PC-3 (cell line): ENCODE results near the gene RSPRY1. TPM values are rescaled to one million over a fixed set of nuclear protein-coding genes. Genes with fewer than 3 reads are reported as not detected.

Experiments used
- ATAC-seq: fragments of 200-7000 bp; cut with Tn5 transposase; 2 replicates; pipeline ENCODE4 v1.9.1; 2020; ENCODE audit warnings: mild to moderate bottlenecking, moderate library complexity
- BruUV-seq: library from RNA; stranded (reverse); fragments of 400-500 nt; replicated peaks from 2 replicates; lab custom pipeline; 2021; lab: Mats Ljungman, UMichigan
- CTCF ChIA-PET: fragments of 300-600 bp; sonication (Branson Sonifier 250); formaldehyde crosslinking; loops from one replicate; lab custom pipeline; 2022; ENCODE audit warnings: antibody characterized with exemption; lab: Charles Lee
- POLR2A ChIA-PET: fragments of 300-600 bp; sonication (Branson Sonifier 250); formaldehyde crosslinking; loops from one replicate; lab custom pipeline; 2022; ENCODE audit warnings: antibody characterized with exemption; ENCODE audit not compliant: unreplicated experiment; lab: Charles Lee
- DNase-seq: peaks from one replicate; pipeline ENCODE4 v3.0.0-alpha.2; 2015
- H2AFZ ChIP-seq: fragments of 300-600 bp; sonication (generic); 2 replicates; pipeline ENCODE4 v1.6.0; 2016; ENCODE audit warnings: antibody characterized with exemption, low read length
- H3F3A ChIP-seq: fragments of 300-600 bp; sonication (generic); one replicate; pipeline ENCODE4 v1.6.0; 2017; ENCODE audit warnings: antibody characterized with exemption, low read length, control low read depth, mild to moderate bottlenecking; ENCODE audit not compliant: unreplicated experiment
- H3K27ac ChIP-seq: fragments of 300-600 bp; sonication (generic); 2 replicates; pipeline ENCODE4 v1.5.1; 2016; ENCODE audit warnings: mild to moderate bottlenecking, low read length
- H3K27me3 ChIP-seq: fragments of 300-600 bp; sonication (generic); 2 replicates; pipeline ENCODE4 v1.6.1; 2016; ENCODE audit warnings: low read length, mixed read lengths
- H3K36me3 ChIP-seq: fragments of 300-600 bp; sonication (generic); 2 replicates; pipeline ENCODE4 v1.6.1; 2016; ENCODE audit warnings: low read depth, mixed run types, low read length, mixed read lengths
- H3K4me1 ChIP-seq: fragments of 300-600 bp; sonication (generic); 2 replicates; pipeline ENCODE4 v1.5.1; 2016; ENCODE audit warnings: low read length; ENCODE audit not compliant: insufficient read depth
- H3K4me2 ChIP-seq: fragments of 300-600 bp; sonication (generic); 2 replicates; pipeline ENCODE4 v1.6.0; 2016; ENCODE audit warnings: low read length
- H3K4me3 ChIP-seq: fragments of 300-600 bp; sonication (generic); 2 replicates; pipeline ENCODE4 v1.5.1; 2016; ENCODE audit warnings: mild to moderate bottlenecking, low read length, mixed read lengths
- H3K79me2 ChIP-seq: fragments of 300-600 bp; sonication (generic); 2 replicates; pipeline ENCODE4 v1.6.1; 2017; ENCODE audit warnings: low read length, mixed read lengths
- H3K9ac ChIP-seq: fragments of 300-600 bp; sonication (generic); 2 replicates; pipeline ENCODE4 v1.6.0; 2016; ENCODE audit warnings: mild to moderate bottlenecking, low read length
- H3K9me2 ChIP-seq: fragments of 300-600 bp; sonication (generic); replicated peaks from 2 replicates; pipeline ENCODE4 v1.6.1; 2016; ENCODE audit warnings: mixed run types, low read length, mixed read lengths
- H3K9me3 ChIP-seq: fragments of 300-600 bp; sonication (generic); 2 replicates; pipeline ENCODE4 v1.6.1; 2016; ENCODE audit warnings: low read length, mixed read lengths
- H4K20me1 ChIP-seq: fragments of 300-600 bp; sonication (generic); 2 replicates; pipeline ENCODE4 v1.6.1; 2016; ENCODE audit warnings: low read length, mixed read lengths
- EZH2 ChIP-seq: fragments of 300-600 bp; sonication (generic); IDR thresholded peaks from one replicate; pipeline ENCODE4 v1.6.1; 2017; ENCODE audit warnings: antibody characterized with exemption, mild to moderate bottlenecking, low read length; ENCODE audit not compliant: unreplicated experiment
- EZH2phosphoT487 ChIP-seq: fragments of 300-600 bp; sonication (generic); IDR thresholded peaks from 2 replicates; pipeline ENCODE4 v1.6.1; 2018; ENCODE audit warnings: mild to moderate bottlenecking, antibody characterized with exemption, low read length, borderline replicate concordance
- intact Hi-C: fragments of 100-400 bp; cut with micrococcal nuclease; formaldehyde crosslinking; loops from 2 replicates; pipeline ENCODE4 v1.9.0; 2023
- total RNA-seq: library from RNA; depleted of rRNA; stranded (reverse); fragments of >200 nt; gene quantifications from 2 replicates; pipeline ENCODE4 v1.2.3, GENCODE V29; 2014
- TF ChIP-seq, protein P1 (sequence below): fragments of 300-600 bp; sonication (generic); conservative IDR thresholded peaks from 2 replicates; pipeline ENCODE4 v1.5.1; 2017; ENCODE audit warnings: antibody characterized with exemption, low read depth, mild to moderate bottlenecking, low read length

The RSPRY1 gene
- total RNA-seq, 1 experiment from 2014 or later: 17.5 TPM

GRCh38 chr16:57263541-57264351 is 77.6 kb downstream of the RSPRY1 start:
- Histone ChIP-seq H3K9me2 (no peaks in the 10 kb centered on the region), H3K27ac (no peak overlapping the region), H3K9me3 (no peaks in the 10 kb centered on the region), H3K4me2 (no peak overlapping the region), H4K20me1 (no peaks in the 10 kb centered on the region), H3K9ac (no peak overlapping the region), H3F3A (no peaks in the 10 kb centered on the region), H3K36me3 (no peaks in the 10 kb centered on the region), H2AFZ (no peak overlapping the region), H3K27me3 (no peaks in the 10 kb centered on the region), H3K4me3 (no peak overlapping the region), H3K4me1 (peaks cover 16% of the 10 kb centered on the region), H3K79me2 (no peaks in the 10 kb centered on the region)
- ChIA-PET POLR2A (no interaction called here), CTCF (no interaction called here)
- ATAC-seq (no peak), DNase-seq (no peak)
- intact Hi-C loops: no loop called here
- TF ChIP-seq EZH2: no peak
- TF ChIP-seq EZH2phosphoT487: no peak
- TF ChIP-seq, protein P1, sequence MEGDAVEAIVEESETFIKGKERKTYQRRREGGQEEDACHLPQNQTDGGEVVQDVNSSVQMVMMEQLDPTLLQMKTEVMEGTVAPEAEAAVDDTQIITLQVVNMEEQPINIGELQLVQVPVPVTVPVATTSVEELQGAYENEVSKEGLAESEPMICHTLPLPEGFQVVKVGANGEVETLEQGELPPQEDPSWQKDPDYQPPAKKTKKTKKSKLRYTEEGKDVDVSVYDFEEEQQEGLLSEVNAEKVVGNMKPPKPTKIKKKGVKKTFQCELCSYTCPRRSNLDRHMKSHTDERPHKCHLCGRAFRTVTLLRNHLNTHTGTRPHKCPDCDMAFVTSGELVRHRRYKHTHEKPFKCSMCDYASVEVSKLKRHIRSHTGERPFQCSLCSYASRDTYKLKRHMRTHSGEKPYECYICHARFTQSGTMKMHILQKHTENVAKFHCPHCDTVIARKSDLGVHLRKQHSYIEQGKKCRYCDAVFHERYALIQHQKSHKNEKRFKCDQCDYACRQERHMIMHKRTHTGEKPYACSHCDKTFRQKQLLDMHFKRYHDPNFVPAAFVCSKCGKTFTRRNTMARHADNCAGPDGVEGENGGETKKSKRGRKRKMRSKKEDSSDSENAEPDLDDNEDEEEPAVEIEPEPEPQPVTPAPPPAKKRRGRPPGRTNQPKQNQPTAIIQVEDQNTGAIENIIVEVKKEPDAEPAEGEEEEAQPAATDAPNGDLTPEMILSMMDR: no peak
- no TSS peak for BruUV-seq

- no peaks in the 10 kb centered on the region for H3K27me3 ChIP-seq
- CTCF ChIA-PET: no interaction called here
- no peaks in the 10 kb centered on the region for H3K9me2 ChIP-seq
- DNase-seq (no peak), ATAC-seq (no peak)
- POLR2A ChIA-PET: no interaction called here
- intact Hi-C loops: no loop called here
- no peaks in the 10 kb centered on the region for H3F3A ChIP-seq
- H3K9ac ChIP-seq: no peak overlapping the region
- no TSS peak for BruUV-seq
- peaks cover 16% of the 10 kb centered on the region for H3K4me1 ChIP-seq
- TF ChIP-seq EZH2 (no peak), EZH2phosphoT487 (no peak)
- TF ChIP-seq, protein P1: no peak
- H4K20me1 ChIP-seq: no peaks in the 10 kb centered on the region
- H3K79me2 ChIP-seq: no peaks in the 10 kb centered on the region
- H3K36me3 ChIP-seq: no peaks in the 10 kb centered on the region
- H3K4me2 ChIP-seq: no peak overlapping the region
- H3K9me3 ChIP-seq: no peaks in the 10 kb centered on the region
- no peak overlapping the region for H3K4me3 ChIP-seq
- no peak overlapping the region for H2AFZ ChIP-seq
- H3K27ac ChIP-seq: no peak overlapping the region
Measured at GRCh38 chr16:57264381-57264780, 78.3 kb downstream of the RSPRY1 start.

GRCh38 chr16:57264950-57265371 is 78.8 kb downstream of the RSPRY1 start:
- Histone ChIP-seq H3K79me2 (no peaks in the 10 kb centered on the region), H3K27me3 (no peaks in the 10 kb centered on the region), H3K9ac (no peak overlapping the region), H3K4me2 (no peak overlapping the region), H2AFZ (no peak overlapping the region), H3K9me2 (no peaks in the 10 kb centered on the region), H3K9me3 (no peaks in the 10 kb centered on the region), H3K36me3 (no peaks in the 10 kb centered on the region), H4K20me1 (no peaks in the 10 kb centered on the region), H3F3A (no peaks in the 10 kb centered on the region), H3K4me3 (no peak overlapping the region), H3K4me1 (peaks cover 15% of the 10 kb centered on the region), H3K27ac (no peak overlapping the region)
- DNase-seq (no peak), ATAC-seq (no peak)
- intact Hi-C loops: no loop called here
- ChIA-PET CTCF (no interaction called here), POLR2A (no interaction called here)
- BruUV-seq: no TSS peak
- TF ChIP-seq EZH2 (no peak), EZH2phosphoT487 (no peak)
- TF ChIP-seq, protein P1: no peak
